Activated T-helper 1 cell treated with anti-CD3 and anti-CD28 coated beads, Interleukin-2, amount 50 U/mL, for 16 hours (primary cell): ENCODE results near the gene HIPK2.

Source experiments
- DNase-seq, 2 donors: peaks; one replicate each; pipeline ENCODE4 v3.0.0-alpha.2; 2020; ENCODE audit warnings: low read depth in 1 of 2, low spot score in 1 of 2

The HIPK2 gene

DNA sequence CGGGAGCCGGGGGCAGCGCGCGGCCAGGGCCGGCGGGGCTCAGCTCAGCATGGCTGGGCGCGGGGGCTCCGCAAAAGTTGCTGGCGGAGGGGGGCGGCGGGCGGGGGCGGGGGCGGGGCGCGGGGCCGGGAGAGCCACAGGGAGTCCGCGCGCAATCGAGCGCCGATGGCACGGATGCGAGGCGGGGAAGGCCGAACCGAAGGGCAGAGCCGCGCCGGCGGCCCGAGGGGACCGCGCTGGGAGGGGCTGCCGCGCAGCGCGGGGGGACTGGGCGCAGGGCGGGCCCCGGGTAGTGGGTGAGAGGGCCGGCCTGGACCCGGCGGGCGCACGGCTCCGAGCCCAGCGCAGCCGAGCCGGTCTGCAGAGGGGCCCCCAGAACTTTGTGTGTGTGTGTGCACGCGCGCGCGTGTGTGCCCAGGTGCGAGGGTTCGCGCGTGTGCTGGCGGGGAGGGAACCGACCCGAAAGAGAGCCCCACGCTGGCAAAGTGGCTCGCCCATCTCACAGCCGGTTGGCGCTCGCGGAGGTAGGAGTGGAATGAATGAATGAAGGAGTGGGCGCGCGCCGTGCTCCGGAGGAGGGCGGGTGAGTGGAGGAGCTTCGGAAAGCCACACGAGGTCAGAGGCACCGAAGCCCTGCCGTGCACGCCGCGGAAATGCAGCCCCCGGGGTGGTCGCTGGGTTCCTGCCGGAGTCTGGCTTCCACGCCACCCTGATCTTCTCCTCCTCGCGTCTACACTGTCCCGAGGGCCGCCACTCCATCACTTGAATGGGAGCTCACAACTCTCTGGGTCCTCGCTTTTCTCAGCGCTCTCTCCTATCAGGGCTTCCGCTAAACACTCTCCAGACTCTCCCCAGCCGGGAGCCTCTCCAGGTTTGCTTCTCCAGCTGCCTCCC lies at the start of gene HIPK2:
HIPK2 (minus strand) TSS at position 51 of the 894 bp plus-strand sequence. CDS start 375 bp downstream, outside the sequence.
- DNase-seq = peak; percentile 38 to 60

DNA sequence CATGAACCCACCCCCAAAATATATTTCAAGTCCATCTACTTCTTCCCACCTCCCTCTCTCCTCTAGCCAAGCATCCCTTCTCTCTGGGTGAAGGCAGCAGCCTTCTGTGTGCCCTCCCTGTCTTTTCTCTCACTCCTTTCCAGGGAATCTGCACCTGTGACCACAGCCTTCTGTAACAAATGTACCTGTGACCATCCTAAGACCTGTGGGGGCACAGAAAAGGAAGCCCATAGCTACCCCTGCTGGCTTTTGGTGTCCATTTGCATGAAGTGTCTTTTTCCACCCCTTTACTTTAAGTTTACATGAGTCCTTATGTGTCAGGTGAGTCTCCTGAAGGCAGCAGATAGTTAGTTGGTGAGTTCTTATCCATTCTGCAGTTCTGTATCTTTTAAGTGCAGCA lies 49.2 kb upstream of the HIPK2 start:
- no peak for DNase-seq

DNA sequence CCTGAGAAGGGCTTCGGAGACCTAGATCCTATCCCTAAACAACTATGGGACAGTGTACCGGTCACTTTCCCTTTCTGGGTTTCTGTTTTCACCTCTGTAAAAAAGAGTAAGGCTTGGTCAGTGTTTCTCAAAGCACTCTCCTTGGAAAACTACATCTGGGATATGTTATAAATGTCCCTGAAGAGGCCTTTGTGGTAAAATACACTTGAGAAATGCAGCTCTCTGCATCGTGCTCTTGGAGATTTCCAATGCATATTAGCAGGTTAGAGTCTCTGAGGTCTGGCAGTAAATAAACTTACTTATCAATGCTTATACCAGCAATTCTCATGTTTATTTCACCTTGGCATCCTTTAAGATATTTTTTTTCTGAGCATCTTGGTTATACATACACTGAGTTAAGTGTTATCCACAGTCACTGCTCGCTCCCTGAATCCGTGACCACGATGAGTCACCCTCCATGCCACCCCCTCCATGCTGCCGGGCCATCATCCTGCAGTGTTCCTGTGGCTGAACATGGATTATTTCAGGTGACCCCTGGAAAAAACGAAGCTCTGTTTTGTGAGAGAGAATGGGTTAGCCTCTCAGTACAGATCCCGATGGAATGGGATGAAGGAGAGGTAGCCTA lies 48.0 kb upstream of the HIPK2 start:
- no peak for DNase-seq

- no peak for DNase-seq
These were observed 46.2 kb upstream of the HIPK2 start for GRCh38 chr7:139823959-139824521.

DNA sequence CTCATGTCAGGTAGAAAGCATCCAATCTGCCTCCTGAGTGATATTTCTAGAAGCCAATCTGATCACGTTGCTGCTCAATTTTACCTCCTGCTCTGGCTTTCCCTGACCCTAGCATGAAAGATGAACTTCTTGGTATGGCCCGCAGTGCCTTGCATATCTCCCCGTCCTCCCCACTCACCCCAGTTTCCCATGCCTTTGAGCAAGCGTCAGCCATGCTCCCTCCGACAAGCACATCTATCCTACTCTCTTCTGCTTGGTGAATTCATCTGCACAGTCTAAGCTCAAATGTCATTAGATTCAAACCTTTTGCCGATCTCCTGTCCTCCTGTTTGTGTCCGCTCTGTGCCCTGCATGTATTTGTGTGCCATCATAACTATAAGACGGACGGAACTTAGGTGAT lies 45.1 kb upstream of the HIPK2 start:
- no peak for DNase-seq

DNA sequence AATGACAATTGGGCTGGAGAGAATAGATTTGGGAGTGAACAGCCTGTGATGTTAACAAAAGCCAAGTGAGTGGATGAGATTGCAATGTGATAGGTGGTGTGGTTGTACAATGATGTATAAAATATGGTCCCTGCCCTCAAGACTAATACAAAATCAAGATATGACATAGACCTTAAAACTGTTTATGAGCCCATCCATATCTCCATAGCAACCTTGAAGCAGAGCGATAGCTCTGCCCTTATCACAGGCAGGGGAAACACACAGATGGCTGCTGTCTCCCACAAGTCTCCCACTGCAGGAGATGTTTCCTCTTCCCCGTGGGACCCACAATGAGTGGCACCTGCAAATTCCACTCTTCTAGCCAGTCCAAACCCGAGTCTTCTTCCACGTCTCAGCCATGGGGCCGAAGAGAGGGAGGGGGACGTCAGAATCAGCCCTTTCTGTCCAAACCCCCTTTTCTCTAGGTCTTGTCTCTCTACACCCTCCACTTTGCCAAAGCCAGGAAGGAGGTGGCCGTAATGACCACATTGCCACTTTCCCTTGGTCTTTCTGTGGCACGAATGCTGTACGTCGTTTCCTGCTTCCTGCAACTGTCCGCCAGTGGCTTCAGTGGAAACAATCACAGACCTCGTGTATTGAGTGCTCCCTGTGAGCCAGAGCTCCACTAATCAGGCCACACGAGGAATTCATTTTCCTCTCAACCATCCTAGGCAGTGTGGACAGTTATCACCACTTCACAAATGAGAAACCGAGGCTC lies 43.7 kb upstream of the HIPK2 start:
- DNase-seq = no peak

DNA sequence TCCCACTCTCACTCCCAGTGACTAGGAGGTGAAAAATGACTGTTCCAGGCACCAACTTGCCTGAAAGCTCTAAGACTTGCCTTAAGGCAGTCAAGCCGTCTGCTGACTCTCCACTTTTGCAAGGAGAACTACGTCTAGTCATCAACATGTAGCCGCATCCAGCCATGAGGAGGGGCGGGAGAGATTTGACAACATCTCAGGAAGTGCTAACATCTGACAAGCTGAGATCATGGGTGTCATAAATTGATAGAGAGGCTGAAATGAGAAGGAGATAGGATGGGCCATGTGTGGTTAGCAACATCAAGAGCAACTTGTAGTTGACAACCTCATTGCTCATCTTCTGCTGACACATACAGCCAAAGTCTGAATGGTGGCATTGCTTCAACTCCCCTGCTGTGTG lies 42.3 kb upstream of the HIPK2 start:
- DNase-seq = no peak

- DNase-seq = no peak
These were observed 39.5 kb upstream of the HIPK2 start for GRCh38 chr7:139817249-139817648.

DNA sequence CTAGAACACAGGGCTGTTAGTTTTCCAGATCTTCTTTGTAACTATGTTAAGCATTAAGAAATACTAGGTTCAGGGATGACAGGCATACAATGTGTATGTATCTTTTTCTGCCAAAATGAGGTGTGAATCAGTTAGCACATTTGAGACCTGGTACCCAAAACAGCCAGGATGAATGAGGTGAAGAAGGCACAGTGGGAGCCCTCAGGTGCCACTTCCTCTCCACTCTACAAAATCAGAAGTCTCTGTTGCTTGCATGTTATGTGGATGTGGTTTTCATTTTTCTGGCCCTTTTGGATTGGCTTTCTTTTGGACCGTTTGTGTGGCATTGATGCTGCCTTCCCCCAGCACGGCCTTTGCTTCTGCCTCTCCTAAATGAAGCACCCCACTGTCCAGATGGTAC lies 35.9 kb upstream of the HIPK2 start:
- DNase-seq = no peak

DNA sequence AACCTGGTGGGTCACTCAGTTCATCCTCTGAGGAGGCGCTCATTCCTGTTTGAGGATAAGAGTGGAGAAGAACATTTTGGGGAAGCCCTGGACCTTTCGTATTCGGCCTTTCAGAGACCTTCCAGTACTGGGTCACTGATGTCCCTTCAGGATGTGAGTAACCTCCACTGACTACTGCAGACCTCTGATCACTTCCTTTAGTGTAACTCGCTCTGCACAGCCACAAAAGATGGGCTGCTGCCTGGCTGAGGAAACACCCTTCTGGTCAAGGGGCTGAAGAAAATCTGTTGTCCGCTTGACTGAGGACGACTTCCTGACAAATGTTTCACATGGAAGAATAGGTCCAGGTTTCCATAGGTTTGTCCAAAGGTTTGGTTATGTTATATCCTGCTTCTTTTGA lies 35.4 kb upstream of the HIPK2 start:
- DNase-seq = no peak

DNA sequence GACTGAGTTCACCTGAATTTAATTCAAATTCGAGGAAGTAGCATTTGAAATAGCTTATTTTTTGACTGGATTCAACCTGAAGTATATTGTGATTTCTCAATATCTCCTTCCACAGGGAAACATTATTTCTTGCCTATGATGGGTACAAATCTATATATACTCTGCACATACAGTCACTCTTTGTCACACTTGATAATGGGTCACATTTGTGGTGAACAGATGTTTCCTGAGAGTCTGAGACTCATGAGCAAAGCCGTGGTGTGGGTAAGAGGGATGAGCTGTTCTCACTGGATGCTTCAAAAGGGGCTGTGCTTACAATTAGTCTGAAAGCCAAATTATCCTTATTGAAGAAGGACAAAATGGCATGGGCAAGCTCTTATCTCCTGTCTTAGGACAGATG lies 33.3 kb upstream of the HIPK2 start:
- no peak for DNase-seq

DNA sequence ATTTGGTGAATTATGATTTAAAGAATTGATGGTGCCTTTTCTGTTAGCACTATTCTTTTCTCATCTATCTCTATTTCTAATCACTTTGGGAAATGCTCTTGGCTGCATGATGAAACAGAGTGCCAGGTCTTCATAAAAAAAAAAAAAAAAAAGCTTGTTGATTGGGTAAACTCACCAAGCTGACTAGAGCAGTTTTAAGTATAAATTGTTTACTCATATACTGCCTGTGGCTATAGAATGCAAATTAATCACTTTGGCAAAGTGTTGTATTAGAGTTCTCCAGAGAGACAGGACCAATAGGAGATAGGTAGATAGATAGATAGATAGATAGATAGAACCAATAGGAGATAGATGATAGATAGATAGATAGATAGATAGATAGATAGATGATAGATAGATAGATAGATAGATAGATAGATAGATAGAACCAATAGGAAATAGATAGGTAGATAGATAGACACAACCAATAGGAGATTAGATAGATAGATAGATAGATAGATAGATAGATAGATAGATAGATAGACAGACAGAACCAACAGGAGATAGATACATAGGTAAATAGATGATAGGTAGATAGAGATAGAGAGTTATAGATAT lies 31.1 kb upstream of the HIPK2 start:
- DNase-seq = no peak

DNA sequence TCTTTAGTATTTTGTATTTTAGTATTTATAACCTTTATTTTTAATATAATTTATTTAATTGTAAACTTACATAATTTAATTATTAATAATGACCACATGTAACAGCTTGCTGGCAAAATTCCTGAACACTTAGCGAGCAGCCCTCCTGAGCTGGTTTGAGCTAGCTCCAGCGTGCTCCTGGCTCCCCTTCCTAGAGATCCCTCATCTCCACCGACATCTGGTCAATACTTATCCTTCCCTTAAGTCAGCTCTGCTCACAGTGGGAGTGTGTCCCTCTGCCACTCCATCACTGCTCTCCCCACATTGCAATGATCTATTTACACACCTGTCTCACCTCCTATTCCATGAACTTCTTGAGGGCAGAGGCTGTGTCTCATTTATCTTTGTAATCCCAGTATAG lies 30.6 kb upstream of the HIPK2 start:
- no peak for DNase-seq

DNA sequence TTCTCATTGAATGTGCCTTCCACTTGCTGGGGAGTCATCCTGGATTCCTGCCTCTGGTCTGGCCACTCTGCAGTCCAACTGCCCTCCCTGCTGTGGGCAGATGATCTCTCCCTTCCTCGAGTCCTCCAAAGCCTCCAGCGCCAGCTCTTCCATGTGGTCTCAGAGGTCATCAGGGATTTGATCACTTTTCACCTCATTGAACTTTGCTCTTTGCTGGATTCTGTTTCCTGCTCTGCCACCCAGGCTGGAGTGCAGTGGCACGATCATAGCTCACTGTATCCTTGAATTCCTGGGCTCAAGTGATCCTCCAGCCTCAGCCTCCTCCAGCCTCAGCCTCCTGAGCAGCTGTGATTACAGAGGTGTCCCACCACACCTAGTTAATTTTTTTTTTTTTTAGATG lies 29.2 kb upstream of the HIPK2 start:
- DNase-seq = no peak

DNA sequence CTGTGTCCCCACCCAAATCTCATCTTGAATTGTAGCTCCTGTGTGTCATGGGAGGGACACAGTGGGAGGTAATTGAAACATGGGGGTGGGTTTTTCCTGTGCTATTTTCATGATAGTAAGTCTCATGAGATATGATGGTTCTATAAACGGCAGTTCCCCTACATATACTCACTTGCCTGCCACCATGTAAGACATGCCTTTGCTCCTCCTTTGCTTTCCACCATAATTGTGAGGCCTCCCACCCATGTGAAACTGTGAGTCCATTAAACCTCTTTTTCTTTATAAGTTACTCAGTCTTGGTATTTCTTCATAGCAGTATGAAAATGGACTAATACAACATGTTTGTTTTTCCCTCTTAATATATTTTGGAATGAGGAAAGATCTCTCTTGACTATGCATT lies 26.8 kb upstream of the HIPK2 start:
- DNase-seq = no peak

- no peak for DNase-seq
These were observed 21.8 kb upstream of the HIPK2 start for GRCh38 chr7:139799586-139799985.

GRCh38 chr7:139798892-139799291 lies 21.1 kb upstream of the HIPK2 start:
- no peak for DNase-seq

DNA sequence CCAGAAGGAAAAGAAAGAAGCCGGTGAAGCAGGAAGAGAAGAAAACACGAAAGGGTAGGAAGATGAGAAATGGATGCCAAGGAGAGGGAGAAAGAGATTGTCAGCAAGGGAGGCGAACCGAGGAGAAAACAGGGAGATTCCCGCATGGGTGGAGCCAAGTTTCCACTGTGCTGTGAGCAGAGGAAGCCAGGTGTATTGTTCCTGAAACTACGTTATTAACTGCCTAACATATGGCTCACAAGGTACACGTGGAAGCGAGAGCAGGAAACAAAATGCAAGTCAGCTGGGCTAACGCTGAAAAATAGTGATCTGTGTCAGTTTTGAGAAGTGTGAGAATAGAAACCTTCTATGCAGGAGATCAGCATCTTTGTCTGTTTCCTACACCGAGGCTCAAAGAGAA lies 20.4 kb upstream of the HIPK2 start:
- no peak for DNase-seq

DNA sequence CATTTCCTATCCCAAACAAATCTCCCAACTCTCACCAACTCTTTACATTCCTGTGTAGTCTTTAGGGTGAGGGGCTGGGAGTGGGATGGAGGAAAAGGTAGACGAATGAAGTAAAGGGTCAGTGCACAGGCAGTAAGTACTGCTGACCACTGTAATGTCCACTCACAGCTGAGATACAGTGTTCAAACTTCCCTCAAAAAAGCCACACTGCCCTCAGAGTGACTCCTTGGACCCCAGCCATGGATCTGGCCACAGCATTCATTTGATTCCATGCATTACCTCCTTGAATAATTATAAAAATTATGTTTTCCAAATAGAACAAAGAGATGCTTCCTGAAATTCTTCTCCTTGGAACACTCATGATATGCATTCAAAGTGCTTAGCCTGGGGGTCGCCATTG lies 19.8 kb upstream of the HIPK2 start:
- DNase-seq = no peak

DNA sequence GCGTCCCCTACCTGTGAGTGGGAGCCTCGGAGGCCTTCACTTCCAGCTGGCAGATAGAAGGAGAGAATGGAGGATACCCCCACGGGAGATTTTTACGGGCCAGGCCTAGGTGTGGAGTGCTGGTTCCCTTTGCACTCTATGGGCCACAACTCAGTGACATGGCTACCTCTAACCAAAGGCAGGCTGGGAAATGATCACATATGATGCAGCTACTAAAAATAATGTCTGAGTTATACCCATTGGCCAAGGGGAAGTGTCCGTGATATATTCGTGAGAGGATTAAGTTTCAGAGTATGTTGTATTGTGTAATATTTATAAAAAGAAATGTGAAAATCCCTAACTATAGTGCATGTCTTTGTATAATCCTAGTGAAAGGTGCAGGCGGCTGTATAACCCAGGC lies 13.5 kb upstream of the HIPK2 start:
- no peak for DNase-seq

DNA sequence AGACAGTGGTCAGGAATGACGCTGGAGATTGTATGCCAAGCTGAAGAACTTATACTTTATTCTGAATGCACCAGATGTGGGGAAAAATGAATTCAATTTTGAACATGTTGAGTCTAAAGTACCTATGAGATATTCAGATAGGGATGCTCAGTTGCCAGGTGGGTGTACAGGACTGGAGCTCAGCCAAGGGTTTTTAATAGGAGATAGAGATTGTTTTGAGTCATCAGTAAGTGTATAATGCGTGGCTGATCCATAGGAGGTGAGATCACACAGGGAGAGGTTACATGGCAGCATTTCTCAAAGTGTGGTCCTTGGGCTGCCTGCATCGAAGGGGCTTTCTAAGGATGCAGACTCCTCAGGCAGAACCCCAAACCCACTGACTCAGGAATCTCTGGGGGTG lies 6.8 kb upstream of the HIPK2 start:
- no peak for DNase-seq
